Stimulated activated CD8-positive, alpha-beta memory T cell treated with anti-CD3 and anti-CD28 coated beads, Interleukin-4, amount 100 ng/mL, for 1 hour (primary cell): ENCODE measurements around the gene CNTN1.

Experiments
- DNase-seq, 2 donors: peaks; one replicate each; pipeline ENCODE4 v3.0.0-alpha.2; 2020; ENCODE audit warnings: low read depth in 2 of 2, low spot score in 1 of 2

Gene CNTN1

GRCh38 chr12:40957417-40957816 is 265.2 kb downstream of the CNTN1 start:
- DNase-seq, result no peak

DNA sequence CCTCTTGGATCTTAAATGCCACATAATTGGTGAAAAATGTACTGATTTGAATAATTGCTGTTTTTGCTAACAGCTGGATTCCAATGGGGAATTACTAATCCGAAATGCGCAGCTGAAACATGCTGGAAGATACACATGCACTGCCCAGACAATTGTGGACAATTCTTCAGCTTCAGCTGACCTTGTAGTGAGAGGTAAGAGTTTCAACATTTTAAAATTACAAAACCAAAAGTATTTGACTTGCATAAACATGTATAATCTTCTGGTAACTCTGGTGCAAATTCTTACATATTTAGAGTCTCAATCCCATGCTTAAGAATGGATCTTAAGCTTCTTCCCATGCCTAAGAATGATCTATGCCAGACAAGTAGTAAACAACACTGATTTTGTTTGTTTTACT is 266.8 kb downstream of the CNTN1 start:
- no peak for DNase-seq

DNA sequence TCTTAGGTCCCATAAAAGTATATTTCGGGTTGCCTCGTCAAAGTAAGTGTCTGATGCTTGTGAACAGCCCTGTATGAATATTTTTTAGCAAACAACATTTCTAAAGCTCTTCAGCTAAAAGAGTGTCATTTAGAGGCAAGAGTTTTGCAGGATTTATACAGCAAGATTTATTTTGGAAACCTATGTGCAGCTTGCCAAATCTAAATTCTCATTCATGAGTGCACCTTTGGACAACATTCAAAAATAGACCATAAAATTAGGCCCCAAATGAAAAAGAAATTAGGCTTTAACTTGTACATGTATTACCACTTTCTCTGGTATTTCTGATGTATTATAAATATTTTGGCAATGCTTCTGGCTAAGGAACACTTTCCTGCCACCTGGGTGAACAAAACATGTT is 271.5 kb downstream of the CNTN1 start:
- no peak for DNase-seq

GRCh38 chr12:40969796-40970195 is 277.6 kb downstream of the CNTN1 start:
- DNase-seq, result no peak

DNA sequence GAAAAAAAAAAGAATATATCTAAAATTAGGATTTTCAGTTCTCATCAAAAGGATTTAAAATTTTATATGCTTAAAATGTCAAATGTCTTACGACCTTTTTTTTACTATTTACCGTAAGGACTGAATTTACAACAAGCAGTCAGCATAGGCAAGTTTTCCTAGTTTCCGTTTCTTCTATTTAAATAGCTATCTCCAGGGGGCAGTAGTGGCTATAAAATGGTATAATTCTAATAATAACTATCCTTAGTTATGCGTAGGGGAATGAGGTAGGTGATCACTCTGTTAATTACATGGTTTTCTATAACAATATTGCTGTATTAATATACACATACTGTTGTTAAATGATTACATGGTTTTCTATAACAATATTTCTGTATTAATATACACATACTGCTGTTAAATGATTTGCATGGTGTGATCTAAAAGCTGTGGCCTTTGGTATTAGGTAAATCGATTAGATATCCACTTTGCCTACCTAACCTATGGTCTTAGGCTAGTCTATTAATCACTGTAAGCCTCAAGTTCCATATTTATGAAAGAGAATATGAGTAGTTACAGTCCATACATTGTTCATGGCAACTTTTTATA is 278.2 kb downstream of the CNTN1 start:
- no peak for DNase-seq

GRCh38 chr12:40971911-40972310 is 279.7 kb downstream of the CNTN1 start:
- no peak for DNase-seq

DNA sequence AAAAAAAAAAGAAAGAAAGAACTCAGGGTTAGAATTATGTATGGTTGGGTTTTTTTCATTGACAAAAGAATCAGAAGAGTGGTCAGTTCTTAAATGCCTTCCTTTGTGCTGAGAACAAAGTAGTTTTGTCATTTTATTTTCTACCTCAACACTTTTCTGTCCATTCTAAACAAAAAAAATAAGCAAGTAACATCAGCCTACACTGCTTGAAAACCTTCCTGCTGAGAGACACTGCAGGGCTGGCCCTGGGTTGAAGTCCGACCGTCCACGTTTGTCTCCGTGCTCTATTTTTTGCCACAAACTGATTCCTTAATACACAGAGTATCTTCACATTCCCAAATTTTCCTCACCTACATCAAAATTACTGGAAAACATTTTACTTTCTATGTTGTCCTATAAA is 284.3 kb downstream of the CNTN1 start:
- no peak for DNase-seq

DNA sequence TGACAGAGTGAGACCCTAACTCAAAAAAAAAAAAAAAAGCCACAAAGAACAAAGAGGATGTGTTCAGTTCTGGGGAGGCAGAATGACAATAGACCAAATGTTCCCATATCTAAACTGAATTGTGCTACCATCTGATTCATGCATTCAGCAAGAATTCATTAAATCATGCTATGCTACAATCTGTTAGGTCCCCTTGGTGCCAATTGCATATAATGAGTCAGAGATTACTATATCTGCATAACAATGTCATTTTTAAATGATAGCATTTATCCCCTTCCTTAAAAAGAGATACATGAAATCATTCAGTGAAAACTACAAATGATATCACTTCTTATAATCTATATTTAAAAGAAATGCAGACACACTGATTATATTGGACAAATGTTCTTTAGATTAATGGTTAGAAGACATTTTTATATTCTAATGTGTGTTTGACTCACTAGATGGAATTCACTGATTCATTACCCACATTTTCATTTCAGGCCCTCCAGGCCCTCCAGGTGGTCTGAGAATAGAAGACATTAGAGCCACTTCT is 288.3 kb downstream of the CNTN1 start:
- DNase-seq, result no peak

- no peak for DNase-seq
These were observed 293.8 kb downstream of the CNTN1 start for GRCh38 chr12:40986001-40986400.

DNA sequence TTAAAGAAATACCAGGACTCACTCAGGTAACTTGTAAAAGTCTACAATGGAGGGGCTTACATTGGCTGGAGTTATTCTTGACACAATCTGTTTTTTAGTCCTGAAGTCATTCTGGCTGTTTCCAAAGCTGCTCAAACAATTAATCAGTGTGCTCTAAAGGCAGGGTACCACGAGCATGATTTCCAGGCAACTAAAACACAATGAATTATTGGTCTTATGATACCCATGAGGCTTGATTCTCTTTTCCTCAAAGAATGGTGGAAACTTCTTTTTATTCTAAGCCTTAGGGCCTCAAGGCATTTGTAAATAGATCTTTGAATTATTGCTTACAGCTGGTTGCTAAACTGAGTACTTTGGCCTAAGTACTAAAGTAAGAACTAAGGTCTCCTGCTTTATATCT is 296.1 kb downstream of the CNTN1 start:
- no peak for DNase-seq

- DNase-seq, result no peak
These were observed 296.6 kb downstream of the CNTN1 start for GRCh38 chr12:40988824-40989223.

DNA sequence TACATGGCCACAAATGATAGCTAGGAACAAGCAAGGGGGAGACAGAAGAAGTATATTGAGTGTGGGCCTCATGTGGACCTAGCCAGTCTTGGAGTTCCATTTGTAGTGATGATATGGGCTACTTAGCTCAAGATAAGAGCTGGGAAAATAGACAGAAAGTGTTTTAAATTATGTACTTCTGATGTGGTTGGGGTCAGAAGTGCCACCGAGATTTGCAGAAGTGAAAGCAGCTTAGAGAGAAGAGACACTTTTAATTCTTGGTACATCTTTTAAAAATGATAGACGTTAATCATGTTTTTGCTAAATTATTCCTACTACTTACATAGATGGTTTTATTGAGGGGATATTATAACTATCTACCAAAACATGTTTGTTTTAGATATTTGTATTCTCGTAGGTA is 297.5 kb downstream of the CNTN1 start:
- no peak for DNase-seq

GRCh38 chr12:40992158-40992557 is 299.9 kb downstream of the CNTN1 start:
- no peak for DNase-seq

GRCh38 chr12:40992674-40993073 is 300.4 kb downstream of the CNTN1 start:
- no peak for DNase-seq

GRCh38 chr12:40993158-40993557 is 300.9 kb downstream of the CNTN1 start:
- DNase-seq, result no peak

GRCh38 chr12:40996091-40996490 is 303.9 kb downstream of the CNTN1 start:
- DNase-seq, result no peak

GRCh38 chr12:40999210-40999609 is 307.0 kb downstream of the CNTN1 start:
- DNase-seq, result no peak

- DNase-seq, result no peak
These were observed 316.2 kb downstream of the CNTN1 start for GRCh38 chr12:41008472-41008871.

DNA sequence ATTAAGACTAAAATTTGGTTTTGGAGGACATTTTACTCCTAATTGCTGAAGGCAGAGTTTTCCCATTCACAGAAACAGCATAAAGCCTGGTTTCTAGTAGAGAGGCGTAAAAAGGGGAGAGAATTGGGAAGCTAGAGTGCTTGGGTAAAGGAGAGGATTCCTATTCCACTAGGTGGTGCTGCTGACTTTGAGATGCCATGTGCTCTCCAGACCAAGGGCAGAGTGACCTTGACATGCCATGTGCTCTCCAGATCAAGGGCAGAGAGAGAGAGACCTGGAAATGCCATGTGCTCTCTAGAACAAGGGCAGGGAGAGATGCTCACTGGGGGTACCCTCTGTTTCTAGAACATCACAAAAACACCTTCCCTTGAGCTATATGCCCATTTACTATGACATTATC is 319.7 kb downstream of the CNTN1 start:
- DNase-seq, result no peak

DNA sequence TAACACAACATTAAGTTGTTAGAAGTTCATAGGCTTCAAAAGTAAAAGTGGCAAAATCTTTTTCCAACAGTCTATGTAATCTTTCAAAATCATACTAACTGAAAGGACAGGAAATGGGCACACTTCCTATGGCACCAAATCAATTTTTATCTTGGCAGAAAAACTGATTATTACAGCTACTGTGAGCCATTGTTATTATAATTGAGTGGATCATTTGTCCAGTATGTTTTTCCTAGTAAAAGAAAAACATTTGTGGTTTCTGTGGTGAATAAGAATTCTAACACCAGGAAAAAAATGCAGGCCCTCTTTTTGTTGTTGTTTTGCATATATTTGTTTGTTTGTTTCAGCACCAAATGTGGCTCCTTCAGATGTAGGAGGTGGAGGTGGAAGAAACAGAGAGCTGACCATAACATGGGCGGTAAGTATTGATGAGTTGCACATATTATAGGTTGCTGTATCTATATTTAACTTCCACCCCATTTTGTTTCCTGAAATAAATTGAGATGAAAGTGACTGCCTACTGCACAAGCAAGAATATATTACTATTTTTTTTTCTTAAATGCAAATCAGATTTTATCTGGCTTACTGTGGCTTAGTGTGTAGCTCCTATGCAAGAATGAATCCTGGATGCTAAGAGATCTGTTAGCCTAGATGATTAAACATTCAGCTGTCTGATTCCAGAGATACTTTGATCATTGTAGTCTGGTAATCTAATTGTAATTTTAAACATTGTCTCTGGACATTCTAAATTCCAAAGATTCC is 321.8 kb downstream of the CNTN1 start:
- DNase-seq, result no peak

DNA sequence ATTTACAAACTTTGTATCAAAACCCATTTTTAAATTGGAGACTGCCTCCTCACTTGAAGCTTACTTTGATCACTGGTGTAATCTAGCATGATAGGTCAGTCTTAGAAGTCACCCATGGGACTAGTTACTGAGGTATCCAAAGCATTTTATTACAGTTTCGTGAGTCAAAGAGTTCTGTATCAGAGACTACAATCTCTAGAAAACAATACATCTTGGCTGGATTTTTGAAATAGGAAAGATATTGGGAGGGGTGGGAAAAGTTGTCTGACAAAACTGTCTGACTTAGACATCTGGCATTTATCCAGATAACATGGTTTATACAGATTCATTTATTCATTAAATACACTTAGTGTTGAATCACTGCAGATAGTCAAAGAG is 322.4 kb downstream of the CNTN1 start:
- no peak for DNase-seq

GRCh38 chr12:41018010-41018409 is 325.8 kb downstream of the CNTN1 start:
- no peak for DNase-seq

DNA sequence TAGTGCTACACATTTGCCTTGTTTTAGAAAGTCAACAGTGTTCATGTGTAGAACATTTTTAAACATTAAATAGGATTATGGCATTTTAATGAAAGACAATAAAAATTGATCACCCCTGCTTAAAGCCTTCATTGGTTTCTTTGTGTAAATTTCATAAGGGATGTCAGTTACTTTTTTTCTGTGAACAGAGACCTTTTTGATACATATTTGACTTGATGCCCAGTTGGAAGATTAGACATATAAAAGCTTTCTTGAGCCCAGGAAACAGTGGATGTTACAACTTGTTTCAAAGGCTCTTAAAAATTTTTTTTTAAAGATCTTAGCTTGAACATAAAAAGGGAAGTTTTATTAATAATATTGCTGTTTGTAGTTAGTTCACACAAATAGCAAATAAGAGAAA is 327.2 kb downstream of the CNTN1 start:
- DNase-seq, result no peak
